PC-3 (cell line): ENCODE measurements around the gene NOS1.

Experiments used
- EZH2 ChIP-seq: fragments of 300-600 bp; sonication (generic); IDR thresholded peaks from one replicate; pipeline ENCODE4 v1.6.1; 2017; ENCODE audit warnings: antibody characterized with exemption, mild to moderate bottlenecking, low read length; ENCODE audit not compliant: unreplicated experiment
- TF ChIP-seq, protein P1 (sequence below): fragments of 300-600 bp; sonication (generic); conservative IDR thresholded peaks from 2 replicates; pipeline ENCODE4 v1.5.1; 2017; ENCODE audit warnings: antibody characterized with exemption, low read depth, mild to moderate bottlenecking, low read length

DNA sequence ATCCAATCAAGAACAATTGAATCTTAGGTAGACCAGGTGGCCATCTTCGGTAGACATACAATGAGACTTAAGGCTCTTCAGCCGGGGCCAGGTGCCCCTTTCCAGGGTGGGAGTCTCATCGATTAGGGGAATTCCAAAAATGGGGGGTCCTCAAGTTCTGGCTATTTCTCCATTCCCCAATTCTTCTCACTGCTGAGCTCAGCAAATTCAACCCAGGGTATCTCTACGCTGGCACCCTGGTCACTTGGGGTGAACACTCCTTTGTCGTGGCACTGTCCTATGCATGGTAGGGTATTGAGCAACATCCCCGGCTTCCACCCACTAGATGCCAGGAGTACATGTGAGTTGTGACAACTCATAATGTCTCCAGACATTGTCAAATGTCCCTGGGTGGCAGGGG, 136.2 kb downstream of the NOS1 start:
- TF ChIP-seq, protein P1, sequence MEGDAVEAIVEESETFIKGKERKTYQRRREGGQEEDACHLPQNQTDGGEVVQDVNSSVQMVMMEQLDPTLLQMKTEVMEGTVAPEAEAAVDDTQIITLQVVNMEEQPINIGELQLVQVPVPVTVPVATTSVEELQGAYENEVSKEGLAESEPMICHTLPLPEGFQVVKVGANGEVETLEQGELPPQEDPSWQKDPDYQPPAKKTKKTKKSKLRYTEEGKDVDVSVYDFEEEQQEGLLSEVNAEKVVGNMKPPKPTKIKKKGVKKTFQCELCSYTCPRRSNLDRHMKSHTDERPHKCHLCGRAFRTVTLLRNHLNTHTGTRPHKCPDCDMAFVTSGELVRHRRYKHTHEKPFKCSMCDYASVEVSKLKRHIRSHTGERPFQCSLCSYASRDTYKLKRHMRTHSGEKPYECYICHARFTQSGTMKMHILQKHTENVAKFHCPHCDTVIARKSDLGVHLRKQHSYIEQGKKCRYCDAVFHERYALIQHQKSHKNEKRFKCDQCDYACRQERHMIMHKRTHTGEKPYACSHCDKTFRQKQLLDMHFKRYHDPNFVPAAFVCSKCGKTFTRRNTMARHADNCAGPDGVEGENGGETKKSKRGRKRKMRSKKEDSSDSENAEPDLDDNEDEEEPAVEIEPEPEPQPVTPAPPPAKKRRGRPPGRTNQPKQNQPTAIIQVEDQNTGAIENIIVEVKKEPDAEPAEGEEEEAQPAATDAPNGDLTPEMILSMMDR, result no peak
- TF ChIP-seq EZH2, result no peak
